ENCODE results near the gene PSTPIP1.
A peak's percentile ranks its signal among the peaks of the same experiment; 100 is the strongest.

The PSTPIP1 gene

DNA sequence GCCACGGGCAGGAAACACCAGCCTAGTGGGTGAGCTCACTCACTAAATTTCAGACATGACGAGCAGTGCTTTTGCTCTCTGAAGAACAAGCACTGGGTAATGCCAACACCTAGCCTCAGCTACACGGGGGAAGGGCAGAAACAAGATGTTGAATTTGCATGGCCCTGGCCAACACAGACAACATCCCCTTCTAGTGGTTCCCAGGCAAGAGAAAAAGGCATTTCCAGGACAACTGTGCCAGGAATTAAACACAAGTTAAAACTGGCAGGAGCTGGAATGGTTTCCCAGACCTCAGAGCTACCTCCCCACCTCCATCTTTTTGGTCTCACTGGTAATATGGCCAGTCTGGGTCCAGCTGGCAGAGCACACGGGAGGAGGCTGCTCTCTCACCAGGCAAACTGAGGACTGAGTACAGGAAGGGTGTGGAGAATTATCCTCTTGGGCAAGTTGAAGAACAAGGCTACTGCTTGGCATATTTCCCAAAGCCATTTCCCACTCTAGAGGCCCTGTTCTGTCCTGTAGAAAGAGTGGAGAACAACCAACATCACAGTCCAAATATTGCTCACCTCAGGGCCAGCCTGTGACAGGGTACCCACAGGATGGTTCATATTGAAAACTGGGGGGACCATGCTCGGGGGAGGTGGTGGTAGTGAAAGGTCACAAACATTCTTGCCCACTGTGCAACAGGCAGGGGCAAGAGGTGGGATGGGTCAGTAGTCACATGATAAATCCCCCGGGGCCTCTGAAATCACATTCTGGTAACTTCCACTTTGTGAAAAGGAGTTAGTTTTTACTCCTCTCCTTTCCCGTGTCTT is 49.5 kb downstream of the PSTPIP1 start:
- no peak for DNase-seq (ENCODE audit: low read depth)

DNA sequence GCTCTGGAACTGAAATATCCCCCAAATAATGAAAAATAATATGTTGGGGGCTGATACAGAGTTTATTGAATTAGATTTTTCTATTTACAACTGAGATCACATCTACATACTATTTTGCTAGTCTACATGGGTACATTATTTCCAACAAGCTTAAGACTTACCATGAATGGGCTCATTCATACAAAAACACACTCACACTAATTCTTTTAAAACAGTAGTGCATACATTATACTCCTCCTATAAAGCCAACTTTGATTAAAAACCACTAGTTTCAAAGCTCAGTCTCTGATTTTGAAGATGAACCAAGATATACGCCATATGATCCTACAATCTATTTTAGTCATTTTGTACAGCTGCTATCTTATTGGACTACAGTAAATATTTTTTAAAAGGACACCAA is 51.1 kb downstream of the PSTPIP1 start:
- no peak for DNase-seq (ENCODE audit: low read depth)

DNA sequence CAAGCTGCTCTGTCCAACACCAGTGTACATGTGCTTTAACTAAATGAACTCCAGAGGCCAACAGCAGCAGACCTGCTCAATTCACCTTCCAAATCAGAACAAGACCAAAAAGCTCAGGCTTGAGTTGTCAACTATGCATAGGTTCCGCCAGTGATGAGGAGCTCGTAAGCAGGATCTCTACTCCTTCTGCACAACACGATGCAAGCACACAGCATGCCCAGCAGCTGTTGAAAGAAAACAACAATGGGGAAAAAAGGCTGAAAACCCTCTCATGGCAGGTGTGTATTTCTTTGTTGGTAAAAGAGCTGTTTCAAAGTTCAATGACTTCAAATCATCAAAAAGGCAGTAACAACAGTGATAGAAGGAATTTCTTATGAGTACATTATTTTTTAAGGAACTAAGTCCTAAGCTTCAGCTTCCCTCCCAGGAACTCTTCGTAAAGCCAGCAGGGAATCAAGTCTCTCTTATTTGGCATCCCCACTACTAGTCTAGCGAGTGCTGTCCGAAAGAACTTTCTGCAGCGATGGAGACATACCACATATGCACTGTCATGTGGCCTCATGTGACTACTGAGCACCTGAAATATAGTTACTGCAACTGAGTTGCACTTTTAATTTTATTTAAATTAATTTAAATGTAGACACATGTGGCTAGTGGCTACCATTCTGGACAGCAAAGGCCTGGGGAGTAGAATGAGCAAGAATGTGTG is 51.9 kb downstream of the PSTPIP1 start:
- DNase-seq (ENCODE audit: low read depth), result no peak

DNA sequence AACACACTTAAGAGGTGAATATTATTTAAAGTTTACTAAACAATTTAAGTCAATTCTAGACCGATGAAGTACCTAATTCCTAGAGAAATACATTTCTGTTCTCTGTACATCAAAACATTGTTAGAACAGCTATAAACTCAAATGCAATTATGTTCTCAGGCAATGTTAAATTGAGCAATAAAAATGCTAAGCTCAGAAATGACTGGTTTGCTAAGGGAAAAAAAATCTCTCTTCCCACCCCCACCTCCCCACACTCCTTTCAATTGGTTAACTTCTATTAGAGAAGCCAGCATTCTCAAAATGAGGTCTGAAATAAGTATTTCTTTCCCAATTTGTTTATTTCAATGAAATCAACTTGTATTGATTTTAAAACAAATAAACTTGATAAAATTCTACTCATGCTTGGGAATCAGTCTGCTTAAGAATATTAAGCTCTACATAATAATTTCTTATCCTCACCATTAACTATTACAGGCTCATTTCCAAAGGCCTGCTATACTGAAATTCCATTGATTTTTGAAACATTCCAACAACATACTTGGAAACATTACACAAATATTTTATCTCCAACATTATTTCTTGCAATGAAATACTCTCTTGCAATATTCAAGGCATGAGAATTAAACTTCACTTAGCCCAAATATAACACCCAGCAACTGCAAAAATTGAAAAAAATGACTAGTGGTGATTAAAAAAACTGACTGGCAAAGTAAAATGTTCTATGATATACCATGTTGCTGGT is 53.4 kb downstream of the PSTPIP1 start:
- no peak for DNase-seq (ENCODE audit: low read depth)

DNA sequence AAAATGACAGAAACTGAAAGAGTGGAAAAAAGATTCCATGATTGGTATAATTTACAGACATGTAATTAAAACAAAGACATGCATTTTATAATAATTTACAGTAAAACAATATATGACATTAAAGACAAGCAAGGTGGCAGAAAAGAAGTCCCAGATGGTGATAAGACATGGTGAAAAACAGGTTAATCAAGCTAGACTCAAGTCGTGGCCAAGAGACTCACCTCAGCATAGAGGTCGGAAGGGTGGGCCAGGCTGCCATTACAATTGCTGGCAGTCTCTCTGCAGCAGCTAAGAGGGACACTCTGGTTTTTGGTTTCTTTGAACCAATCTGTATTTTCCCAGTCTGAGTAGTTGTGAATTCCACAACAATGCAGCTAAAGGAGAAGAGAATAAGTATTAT is 57.6 kb downstream of the PSTPIP1 start:
- no peak for DNase-seq (ENCODE audit: low read depth)

DNA sequence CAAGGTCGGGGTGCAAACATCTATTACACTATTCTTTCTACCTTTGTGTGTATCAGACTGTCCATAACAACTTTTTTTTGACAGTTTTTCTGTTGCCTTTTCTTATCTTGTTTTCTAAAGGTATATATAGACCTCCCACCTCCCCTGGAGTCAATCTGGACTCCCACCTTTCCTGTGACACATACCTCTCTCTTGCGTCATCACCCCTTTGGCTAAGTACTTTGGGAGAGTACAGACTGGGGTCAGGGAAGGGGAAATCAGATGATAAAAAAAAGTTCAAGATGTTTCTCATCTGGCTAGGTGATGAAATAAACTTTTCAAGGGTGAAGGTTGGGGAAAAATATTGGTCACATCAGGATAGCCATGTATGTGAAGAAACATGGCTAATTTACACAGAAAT is 58.8 kb downstream of the PSTPIP1 start:
- no peak for DNase-seq (ENCODE audit: low read depth)

DNA sequence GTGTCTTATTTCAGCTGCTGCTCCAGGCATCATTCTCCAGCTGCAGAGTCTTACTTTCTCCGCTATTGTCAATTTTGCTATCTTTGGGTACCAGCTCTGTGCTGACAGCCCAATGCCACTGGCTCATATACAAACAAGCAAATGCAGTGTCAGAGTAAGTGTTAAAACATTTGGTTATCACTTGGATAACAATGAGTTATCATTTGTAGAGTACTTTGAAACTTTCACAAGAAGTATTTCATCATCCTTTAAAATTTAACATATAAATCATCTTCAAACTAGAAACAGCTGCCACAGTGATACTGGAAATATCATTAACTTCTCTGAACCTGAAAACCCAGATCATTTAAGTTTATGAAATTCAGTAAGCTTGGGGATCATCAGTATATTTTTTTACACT is 62.1 kb downstream of the PSTPIP1 start:
- no peak for DNase-seq (ENCODE audit: low read depth)

DNA sequence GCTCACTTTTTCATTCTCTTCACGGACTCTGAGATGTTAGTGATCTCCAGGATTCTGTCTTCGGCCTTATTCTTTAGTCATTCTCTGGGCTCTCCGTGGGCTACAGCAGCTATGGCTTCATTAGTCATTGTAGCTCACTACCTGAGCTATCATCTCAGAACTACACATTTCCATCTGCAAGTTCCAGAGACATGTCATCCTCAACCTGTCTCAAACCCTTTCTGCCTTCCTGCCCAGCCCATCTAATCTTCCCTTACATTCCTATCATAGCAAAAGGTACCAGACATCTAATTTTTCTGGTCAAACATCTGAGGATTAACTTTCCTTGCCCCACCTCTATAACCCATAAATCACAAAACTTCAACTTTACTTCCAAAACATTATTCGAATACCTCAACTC is 62.8 kb downstream of the PSTPIP1 start:
- no peak for DNase-seq (ENCODE audit: low read depth)

DNA sequence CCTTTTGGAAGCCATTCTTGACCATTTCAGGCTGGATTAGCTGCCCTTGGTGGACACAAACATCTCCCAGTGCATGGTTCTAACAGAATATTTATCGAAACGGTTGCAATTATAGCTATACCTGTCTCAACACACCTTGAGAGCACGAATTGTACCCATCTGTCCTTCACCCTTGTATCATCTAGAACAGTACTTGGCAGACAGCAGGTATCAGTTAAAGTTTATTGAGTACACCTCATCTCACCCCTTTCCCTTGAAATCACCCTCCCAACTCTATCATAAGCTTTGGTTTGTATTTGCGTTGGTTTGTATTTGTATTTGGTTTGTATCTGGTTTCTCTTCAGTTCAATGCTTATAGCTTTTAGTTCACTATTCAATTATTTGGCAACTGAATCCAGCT is 63.5 kb downstream of the PSTPIP1 start:
- DNase-seq (ENCODE audit: low read depth), result no peak

DNA sequence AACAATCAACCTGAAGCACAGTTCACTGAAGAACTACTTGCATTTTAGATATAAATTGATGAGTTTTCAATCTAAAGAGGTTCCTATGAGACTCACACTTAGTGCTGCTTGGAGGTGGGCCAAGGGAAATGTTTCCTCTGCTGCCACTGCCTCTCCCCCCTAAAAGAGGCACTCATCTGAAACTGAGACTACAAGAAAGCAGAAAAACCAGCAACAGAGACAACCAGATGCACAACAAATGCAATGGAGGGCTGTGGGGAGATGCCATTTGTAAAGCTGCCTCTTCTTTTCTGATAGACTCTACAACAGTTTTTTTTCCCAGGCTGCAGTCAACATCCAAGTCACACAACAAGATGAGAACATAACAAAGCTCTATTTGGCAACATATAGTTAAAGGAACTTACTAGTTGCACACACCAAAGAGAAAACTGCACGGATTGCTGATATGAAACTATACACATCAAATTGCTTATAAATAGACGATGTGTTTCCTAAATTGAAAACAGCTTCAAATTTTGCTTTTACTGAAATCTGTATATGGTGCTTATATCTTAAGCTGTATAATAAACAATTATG is 64.9 kb downstream of the PSTPIP1 start:
- DNase-seq (ENCODE audit: low read depth), result no peak

DNA sequence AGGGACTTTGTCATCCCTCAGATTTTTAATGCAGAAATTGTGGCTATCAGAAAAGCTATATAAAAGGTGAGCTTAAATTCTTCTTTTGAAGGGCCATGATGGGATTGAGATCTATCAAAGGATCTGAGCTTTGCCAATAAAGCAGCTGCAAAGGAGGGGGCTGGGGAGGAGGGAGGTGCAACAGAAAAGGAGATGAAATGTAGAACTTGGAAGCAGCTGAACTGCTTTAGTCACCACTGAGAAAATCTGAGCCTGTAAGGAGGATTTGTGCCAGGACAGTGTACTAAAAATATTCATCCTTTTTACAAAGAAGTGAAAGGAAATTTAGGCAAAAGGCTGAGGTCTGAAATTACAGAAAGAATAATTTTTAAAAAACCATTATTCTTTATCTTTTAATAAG is 65.6 kb downstream of the PSTPIP1 start:
- peak; percentile 57 for DNase-seq (ENCODE audit: low read depth)

DNA sequence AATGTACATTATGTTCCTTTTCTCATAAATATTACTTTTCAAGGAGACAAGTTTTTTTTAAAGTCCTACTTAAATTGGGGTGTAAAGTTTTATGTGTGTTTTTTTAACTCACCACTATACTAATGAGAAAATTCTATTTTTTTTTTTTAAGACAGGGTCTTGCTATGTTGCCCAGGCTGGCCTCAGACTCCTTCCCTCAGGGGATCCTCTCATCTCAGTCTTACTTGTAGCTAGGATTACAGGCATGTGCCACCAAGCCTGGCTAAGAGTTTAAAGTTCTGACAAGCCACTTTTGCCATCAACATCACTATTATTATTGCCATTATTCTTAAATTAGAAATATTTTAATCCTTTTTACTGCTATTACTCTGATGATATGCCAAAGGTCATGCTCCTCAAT is 68.3 kb downstream of the PSTPIP1 start:
- DNase-seq (ENCODE audit: low read depth), result no peak

DNA sequence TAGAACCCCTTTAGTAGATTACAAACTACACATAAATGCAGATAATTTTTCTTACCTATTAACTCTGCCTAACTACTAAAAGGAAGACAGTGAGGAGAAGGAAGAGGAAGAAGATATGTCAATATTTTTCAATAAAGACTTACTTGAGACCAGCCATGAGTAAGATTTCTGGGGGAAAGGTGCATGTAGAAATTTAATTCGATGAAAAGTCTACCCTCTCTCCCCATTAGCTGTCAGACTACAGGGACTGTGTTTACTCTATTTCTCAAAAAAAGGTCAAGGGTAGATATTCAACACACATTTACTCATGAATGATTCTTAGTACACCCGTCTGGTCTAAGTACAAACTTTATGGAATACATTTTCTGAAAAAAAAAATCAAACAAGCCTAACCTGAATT is 69.1 kb downstream of the PSTPIP1 start:
- no peak for DNase-seq (ENCODE audit: low read depth)

DNA sequence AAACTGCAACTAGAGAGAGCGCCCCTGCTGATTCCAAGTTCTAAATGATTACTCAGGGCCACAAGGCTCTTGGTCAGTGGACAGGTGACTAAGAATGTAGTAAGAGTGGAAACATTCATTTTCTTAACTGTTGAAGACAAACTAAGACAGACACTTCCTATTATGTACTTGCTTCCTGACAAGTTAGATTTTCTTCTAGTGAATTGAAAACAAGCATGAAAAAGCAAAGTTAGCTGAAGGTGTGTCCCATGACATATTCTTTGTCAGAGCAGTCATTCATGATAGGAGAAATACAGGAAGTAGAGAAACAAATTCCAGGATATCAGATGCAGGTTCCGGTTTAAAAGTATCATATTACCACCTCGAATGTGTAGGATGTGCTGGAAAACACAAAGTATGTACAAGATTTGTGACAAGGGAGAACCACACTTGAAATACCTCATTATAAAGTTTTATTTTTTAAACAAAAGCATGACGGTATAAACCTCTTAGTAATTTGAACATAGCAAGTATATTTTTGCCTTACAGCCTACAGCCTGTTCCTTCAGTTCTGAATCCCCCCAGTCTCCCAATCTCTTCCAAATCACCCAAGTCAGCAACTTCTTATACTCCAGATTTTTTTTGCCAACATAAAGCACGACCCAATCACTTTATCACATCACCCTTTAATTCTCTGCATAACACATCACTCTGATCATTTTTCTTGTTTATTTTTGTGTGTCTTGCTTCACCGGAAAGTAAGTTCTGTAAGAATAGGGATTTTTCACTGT is 69.8 kb downstream of the PSTPIP1 start:
- DNase-seq (ENCODE audit: low read depth), result no peak

DNA sequence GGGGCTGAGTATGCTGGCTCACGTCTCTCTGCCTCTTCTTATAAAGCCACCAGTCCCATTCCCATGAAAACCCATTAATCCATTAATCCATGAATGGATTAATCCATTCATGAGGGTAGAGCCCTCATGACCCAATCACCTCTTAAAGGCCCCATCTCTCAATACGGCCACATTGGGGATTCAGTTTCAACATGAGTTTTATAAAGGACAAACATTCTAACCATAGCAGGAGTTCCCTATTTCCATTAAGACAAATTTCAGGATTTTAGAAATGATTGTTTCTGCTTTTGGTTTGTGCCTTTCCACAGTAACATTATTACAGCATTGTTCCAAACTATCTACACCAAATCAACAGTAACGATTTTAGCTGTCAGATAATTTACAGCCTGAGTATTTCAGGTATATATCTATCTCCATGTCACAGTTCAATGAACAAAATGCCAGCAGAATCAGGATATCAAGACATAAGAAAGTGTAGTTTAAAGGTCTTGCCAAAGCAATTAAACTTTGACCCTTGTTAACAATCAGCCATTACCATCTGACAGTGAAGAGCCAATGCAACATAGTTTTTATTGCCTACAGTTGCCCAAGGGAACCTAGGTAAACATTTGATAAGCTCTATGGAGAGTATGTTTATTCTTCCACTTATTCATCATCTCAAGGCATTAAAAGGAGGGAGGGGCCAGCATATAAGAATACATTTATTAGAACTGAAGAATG is 72.2 kb downstream of the PSTPIP1 start:
- no peak for DNase-seq (ENCODE audit: low read depth)

DNA sequence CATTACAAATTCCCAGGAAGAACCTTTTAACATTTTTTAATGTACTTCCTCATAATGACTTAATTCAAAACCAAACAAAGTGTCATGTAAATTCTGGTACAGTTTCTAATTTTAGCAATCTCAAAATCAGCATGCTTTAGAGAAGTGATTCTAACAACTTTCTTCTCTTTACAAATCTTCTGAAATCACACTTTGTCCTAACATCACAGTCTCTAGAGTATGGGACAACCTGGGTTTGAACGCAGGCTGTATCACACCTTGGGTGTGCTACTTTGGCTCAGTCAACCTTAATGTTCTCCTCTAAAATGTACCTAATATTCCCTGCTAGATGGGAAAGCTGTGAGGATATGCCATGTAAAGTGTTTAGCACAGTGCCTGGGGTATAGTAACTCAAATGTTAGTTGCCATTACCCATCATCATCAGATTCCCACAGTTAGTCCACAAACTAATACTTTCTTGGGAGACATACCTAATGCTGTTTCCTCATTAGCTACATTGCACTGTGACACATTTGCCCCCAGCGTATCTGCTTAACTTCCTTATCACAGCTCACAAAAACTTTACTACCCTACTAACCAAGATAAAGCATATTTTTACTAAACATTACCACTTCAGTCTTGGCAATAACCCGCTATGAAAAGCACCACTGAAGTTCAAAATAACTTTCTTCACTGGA is 72.9 kb downstream of the PSTPIP1 start:
- DNase-seq (ENCODE audit: low read depth), result no peak

DNA sequence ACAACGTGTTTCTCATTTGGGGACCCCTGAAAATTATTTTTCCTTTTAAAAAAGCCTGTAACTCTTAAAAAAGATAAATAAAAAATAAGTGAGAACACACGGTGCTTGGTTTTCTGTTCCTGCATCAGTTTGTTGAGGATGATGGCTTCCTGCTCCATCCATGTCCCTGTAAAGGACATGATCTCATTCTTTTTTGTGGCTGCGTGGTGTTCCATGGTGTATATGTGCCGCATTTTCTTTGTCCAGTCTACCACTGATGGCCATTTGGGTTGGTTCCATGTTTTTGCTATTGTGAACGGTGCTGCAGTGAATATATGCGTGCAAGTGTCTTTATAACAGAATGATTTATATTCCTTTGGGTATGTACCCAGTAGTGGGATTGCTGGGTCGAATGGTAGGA is 73.7 kb downstream of the PSTPIP1 start:
- DNase-seq (ENCODE audit: low read depth), result no peak

DNA sequence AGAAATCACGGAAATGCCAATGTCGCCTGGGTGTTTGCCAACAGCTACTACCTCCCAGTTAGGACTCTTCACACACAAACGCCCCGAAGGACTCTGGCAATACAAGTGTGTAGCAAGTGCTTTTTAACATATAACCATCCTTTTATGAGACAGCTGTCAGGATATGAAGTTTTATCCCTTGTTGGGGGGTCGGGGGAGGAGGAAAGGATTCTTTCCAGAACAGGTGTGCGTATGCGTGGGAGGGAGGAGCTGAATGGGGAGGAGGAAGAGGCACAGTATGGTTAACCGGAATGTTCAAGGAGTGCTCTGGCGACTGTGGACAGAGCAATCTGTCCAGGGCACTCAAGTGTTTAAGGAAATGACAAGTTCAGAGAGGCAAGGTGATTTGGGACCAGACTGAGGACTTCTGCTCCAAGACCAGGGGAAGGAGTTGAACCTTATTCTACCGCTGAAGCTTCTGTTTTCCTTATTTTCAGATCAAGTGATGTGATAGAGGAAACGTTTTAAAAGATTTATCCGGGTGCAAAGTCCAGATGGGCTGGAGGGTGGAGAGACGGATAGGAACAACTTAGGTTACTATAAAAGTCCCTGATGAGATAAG is 74.7 kb downstream of the PSTPIP1 start:
- no peak for DNase-seq (ENCODE audit: low read depth)

DNA sequence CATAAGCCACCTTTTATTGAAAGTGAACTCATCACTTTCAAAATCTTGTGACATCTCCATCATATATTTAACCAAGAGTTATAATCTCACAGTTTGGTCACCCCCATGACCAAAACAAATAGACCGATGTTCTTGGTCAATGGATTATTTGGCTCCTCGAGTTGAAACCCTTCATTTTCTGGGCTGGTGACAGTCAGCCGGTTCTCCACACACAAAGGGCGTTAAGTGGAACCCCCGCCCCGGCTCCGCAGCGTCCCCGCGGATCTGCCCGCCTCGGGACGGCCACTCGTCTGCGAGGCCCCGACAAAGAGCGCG is 75.2 kb downstream of the PSTPIP1 start:
- DNase-seq (ENCODE audit: low read depth), result no peak

All from stromal cell of bone marrow (primary cell).